Stimulated activated CD4-positive, alpha-beta T cell treated with anti-CD3 and anti-CD28 coated beads, TNF-alpha, amount 100 ng/mL, for 1 hour (primary cell): ENCODE measurements around the gene DCST2.
"Not testable (repeated sequence)": the region's sequence is repeated elsewhere in the genome, so short reads cannot be mapped to it uniquely, and the experiment has no call there.

ENCODE experiments used
- DNase-seq, 3 donors: peaks; one replicate each; pipeline ENCODE4 v3.0.0-alpha.2; 2020; ENCODE audit warnings: low read depth in 3 of 3, low spot score in 1 of 3

Gene DCST2

GRCh38 chr1:154982341-154982740 lies 51.2 kb downstream of the DCST2 start:
- no peak for DNase-seq

- DNase-seq: no peak
Observed at GRCh38 chr1:154978360-154978759, 55.2 kb downstream of the DCST2 start.

- DNase-seq: not testable (repeated sequence)
Observed at GRCh38 chr1:154977762-154978161, 55.8 kb downstream of the DCST2 start.

- DNase-seq: peak in 1 of 3 donors; percentile 54
Observed at GRCh38 chr1:154975409-154976059, 58.0 kb downstream of the DCST2 start.

- DNase-seq: peak; percentile 86 to 89 (median 87)
Observed at GRCh38 chr1:154974808-154975408, 58.7 kb downstream of the DCST2 start.

GRCh38 chr1:154974102-154974807 lies 59.3 kb downstream of the DCST2 start, which contains the start of gene CKS1B:
Gene CKS1B (plus strand): TSS chr1:154974681. CDS start chr1:154974746, 65 bp downstream.
- DNase-seq: peak; percentile 86 to 93 (median 93)

GRCh38 chr1:154973344-154974101 lies 60.1 kb downstream of the DCST2 start:
- DNase-seq: peak; percentile 67 to 87 (median 78)

- no peak for DNase-seq
Observed at GRCh38 chr1:154972517-154973343, 60.9 kb downstream of the DCST2 start.

GRCh38 chr1:154972213-154972516 lies 61.4 kb downstream of the DCST2 start:
- no peak for DNase-seq

GRCh38 chr1:154971341-154971998 lies 62.1 kb downstream of the DCST2 start:
- no peak for DNase-seq

- DNase-seq: peak in 1 of 3 donors; percentile 25
Observed at GRCh38 chr1:154970631-154971340, 62.8 kb downstream of the DCST2 start, which contains the start of gene SHC1. Gene SHC1 (minus strand): TSS chr1:154970747. CDS start chr1:154970526, 221 bp downstream.

GRCh38 chr1:154969860-154970452 lies 63.6 kb downstream of the DCST2 start:
- DNase-seq: no peak

- no peak for DNase-seq
Observed at GRCh38 chr1:154969246-154969645, 64.3 kb downstream of the DCST2 start.

GRCh38 chr1:154968731-154969130 lies 64.8 kb downstream of the DCST2 start:
- no peak for DNase-seq
